Small intestine (tissue), 7 donors: Measurements from ENCODE around the gene CIDEA. TPM values are rescaled to one million over a fixed set of nuclear protein-coding genes. Genes with fewer than 3 reads are reported as not detected.
"Not testable (repeated sequence)": the region's sequence is repeated elsewhere in the genome, so short reads cannot be mapped to it uniquely, and the experiment has no call there.

ENCODE experiments used
- DNase-seq, 2 donors: peaks; one replicate each; pipeline versions ENCODE4 v3.0.0 to v3.0.0-alpha.2; 2013
- FAIRE-seq: peaks from 2 replicates; lab custom pipeline; 2012; peaks lifted over from hg19 to GRCh38; lab: Jason Lieb, UNC
- H3K27ac ChIP-seq, 3 donors: one replicate each; pipeline ENCODE4 v1.5.1; 2013; ENCODE audit warnings: low read length in 2 of 3, mild to moderate bottlenecking in 2 of 3, control low read depth in 1 of 3, inconsistent platforms in 1 of 3, low read depth in 1 of 3, moderate library complexity in 1 of 3
- H3K27me3 ChIP-seq, 3 donors: one replicate each; pipeline ENCODE4 v1.6.1; 2013; ENCODE audit warnings: low read length in 3 of 3, inconsistent platforms in 1 of 3; ENCODE audit not compliant: control insufficient read depth in 3 of 3, insufficient read depth in 3 of 3
- H3K36me3 ChIP-seq, 3 donors: one replicate each; pipeline ENCODE4 v1.6.1; 2013; ENCODE audit warnings: low read length in 3 of 3, inconsistent platforms in 1 of 3, low read depth in 1 of 3, mild to moderate bottlenecking in 1 of 3, moderate library complexity in 1 of 3; ENCODE audit not compliant: control insufficient read depth in 3 of 3, insufficient read depth in 2 of 3
- H3K4me1 ChIP-seq, 3 donors: one replicate each; pipeline ENCODE4 v1.6.1; 2013; ENCODE audit warnings: low read length in 2 of 3, inconsistent platforms in 1 of 3, low read depth in 1 of 3, mild to moderate bottlenecking in 1 of 3, moderate library complexity in 1 of 3; ENCODE audit not compliant: control insufficient read depth in 3 of 3, insufficient read depth in 2 of 3
- H3K4me3 ChIP-seq, 3 donors: one replicate each; pipeline ENCODE4 v1.5.1; 2013; ENCODE audit warnings: low read length in 3 of 3, control low read depth in 1 of 3, inconsistent platforms in 1 of 3, low read depth in 1 of 3, mild to moderate bottlenecking in 1 of 3, moderate library complexity in 1 of 3
- H3K9me3 ChIP-seq, 2 donors: one replicate each; pipeline ENCODE4 v1.6.1; 2013; ENCODE audit warnings: low read depth in 1 of 2, low read length in 1 of 2; ENCODE audit not compliant: control insufficient read depth in 2 of 2, insufficient read depth in 1 of 2
- WGBS, 3 donors: extraction: QIAGEN DNeasy Blood & Tissue Kit; methylation state at CpG; one replicate each; pipeline ENCODE4 v1.1.7; 2013; 5-methylcytosine and 5-hydroxymethylcytosine counted together
- polyA plus RNA-seq, 4 donors: library from polyadenylated mRNA; stranded (reverse) in 3 of 4; unstranded in 1 of 4; fragments of 200-250 nt in 3 of 4; fragments of 120-200 nt in 1 of 4; gene quantifications; one replicate each; pipeline versions ENCODE4 v1.2.1 to v1.2.3, GENCODE V29; 2013
- donor health status: healthy with polysubstance abuse.
- donor health status: control.
- donor health status: control.
- donor health status: Bipolar disorder and iron deficiency.
- donor health status: healthy.

CIDEA gene
- polyA plus RNA-seq, 4 donors = 1.6 to 8.8 TPM; not detected in 2

DNA sequence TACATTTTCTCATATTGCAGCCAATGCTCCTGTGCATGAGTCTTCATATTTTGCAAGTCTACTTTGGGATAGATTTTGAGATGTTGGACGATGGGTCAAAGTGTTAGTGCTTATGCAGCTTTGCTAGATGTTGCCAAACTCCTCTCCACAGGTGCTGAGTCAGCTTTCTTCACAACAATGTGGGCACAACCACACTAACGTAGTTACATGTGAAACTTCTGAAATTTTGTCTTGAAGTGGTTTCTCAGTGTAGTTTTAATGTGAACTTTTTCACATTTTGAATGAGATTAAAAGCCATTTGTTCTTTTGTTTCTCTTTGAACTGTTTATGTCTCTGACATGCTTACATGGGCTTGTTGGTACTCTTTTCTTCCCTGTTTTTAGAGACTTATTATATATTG is 27.4 kb upstream of the CIDEA start:
- not testable (repeated sequence) for H3K27me3 ChIP-seq, H3K9me3 ChIP-seq, DNase-seq, FAIRE-seq, H3K36me3 ChIP-seq, H3K4me3 ChIP-seq, H3K4me1 ChIP-seq, H3K27ac ChIP-seq
- WGBS, 3 donors = 10 to 67% (median 43%) methylated on average over 1 of the region's 2 CpGs

- H3K27me3 ChIP-seq, H3K4me1 ChIP-seq, H3K9me3 ChIP-seq, H3K4me3 ChIP-seq, FAIRE-seq, H3K36me3 ChIP-seq, DNase-seq, H3K27ac ChIP-seq: not testable (repeated sequence)
- 42 to 66% (median 50%) methylated on average over 9 to 12 of the region's 27 CpGs for WGBS, 3 donors
Observed at GRCh38 chr18:12227399-12228186, 26.6 kb upstream of the CIDEA start.

DNA sequence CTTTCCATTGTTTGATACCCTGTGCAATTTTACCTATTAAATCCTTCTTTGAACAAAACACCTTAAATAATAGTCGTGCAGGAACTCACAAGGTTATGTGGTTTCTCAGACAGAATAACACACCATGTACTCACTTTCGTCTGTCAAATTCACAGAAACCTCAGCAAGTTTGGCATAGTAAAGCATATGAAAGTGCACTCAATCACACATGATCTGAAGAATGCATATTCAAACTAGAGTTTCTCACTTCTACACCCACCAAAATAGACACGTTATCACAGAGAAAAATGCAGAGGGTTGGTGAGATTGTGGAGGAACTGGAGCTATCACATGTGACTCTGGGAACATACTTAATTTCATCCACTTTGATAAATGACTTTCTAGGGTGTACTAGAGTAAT is 25.9 kb upstream of the CIDEA start:
- not testable (repeated sequence) for H3K27me3 ChIP-seq, DNase-seq, H3K4me3 ChIP-seq, H3K36me3 ChIP-seq, H3K9me3 ChIP-seq, H3K27ac ChIP-seq, FAIRE-seq, H3K4me1 ChIP-seq
- 49 to 60% (median 57%) methylated on average over 3 of the region's 3 CpGs for WGBS, 3 donors

- not testable (repeated sequence) for H3K27me3 ChIP-seq, H3K27ac ChIP-seq, H3K4me3 ChIP-seq, DNase-seq, FAIRE-seq, H3K4me1 ChIP-seq, H3K9me3 ChIP-seq, H3K36me3 ChIP-seq
- 79 to 92% (median 92%) methylated on average over 8 of the region's 8 CpGs for WGBS, 3 donors
Observed at GRCh38 chr18:12230561-12230960, 23.6 kb upstream of the CIDEA start.

DNA sequence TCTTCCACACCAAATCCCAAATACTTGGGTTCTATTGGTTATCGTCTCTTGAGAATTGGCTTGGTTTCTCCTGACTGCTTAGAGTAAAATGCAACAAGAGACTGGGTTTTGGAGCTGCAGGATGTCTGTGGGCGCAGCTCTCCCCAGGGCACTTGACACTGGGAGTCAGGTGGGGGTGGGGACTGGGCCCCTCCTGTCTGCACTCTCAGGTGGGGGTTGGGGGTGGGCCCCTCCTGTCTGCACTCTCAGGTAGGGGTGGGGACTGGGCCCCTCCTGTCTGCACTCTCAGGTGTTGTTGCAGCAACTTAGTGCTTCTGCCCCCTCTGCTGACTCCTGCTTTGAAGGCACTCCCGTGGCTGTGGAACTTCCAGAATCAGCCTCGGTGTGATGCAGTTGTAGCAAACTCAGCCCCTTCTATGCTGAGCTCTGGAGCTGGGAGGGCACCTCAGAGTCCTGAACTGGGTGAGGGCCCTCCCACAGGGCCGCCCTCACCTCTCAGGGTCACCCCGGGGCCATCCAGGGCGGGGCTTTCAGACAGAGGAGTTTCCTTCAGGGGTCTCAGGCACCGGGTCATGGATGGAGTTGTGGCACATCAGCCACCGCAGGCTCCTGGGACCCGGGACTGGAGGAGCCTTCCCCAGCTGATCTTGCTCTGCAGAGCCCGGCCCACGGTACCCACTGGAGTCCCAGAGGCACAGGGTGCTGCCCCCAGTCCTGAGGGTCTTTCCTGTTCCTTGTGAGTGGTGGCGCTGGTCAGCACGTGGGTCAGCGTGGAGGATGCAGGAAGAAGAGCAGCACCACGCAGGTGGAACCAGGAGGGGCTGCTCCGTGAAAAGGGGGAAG is 22.9 kb upstream of the CIDEA start:
- no peak overlapping the region for H3K4me3 ChIP-seq
- 75 to 82% (median 79%) methylated on average over 16 to 17 of the region's 17 CpGs for WGBS, 3 donors
- H3K27ac ChIP-seq = no peak overlapping the region
- no peaks in the 10 kb centered on the region for H3K27me3 ChIP-seq
- H3K4me1 ChIP-seq = no peaks in the 10 kb centered on the region
- H3K36me3 ChIP-seq = no peaks in the 10 kb centered on the region
- FAIRE-seq (no peak), DNase-seq (no peak)
- H3K9me3 ChIP-seq = no peaks in the 10 kb centered on the region

GRCh38 chr18:12231986-12232385 is 22.2 kb upstream of the CIDEA start:
- WGBS, 3 donors = 83 to 86% (median 84%) methylated on average over 9 of the region's 9 CpGs
- Histone ChIP-seq H3K27me3 (no peaks in the 10 kb centered on the region), H3K4me1 (no peaks in the 10 kb centered on the region), H3K27ac (no peak overlapping the region), H3K36me3 (no peaks in the 10 kb centered on the region), H3K4me3 (no peak overlapping the region), H3K9me3 (no peaks in the 10 kb centered on the region)
- DNase-seq (no peak), FAIRE-seq (no peak)

- no peaks in the 10 kb centered on the region for H3K36me3 ChIP-seq
- H3K9me3 ChIP-seq = no peaks in the 10 kb centered on the region
- no peak for DNase-seq
- H3K4me3 ChIP-seq = no peak overlapping the region
- H3K4me1 ChIP-seq = no peaks in the 10 kb centered on the region
- H3K27me3 ChIP-seq = no peaks in the 10 kb centered on the region
- no peak for FAIRE-seq
- H3K27ac ChIP-seq = no peak overlapping the region
- 40 to 61% (median 47%) methylated on average over 5 of the region's 5 CpGs for WGBS, 3 donors
Observed at GRCh38 chr18:12233378-12233777, 20.8 kb upstream of the CIDEA start.

GRCh38 chr18:12234451-12235190 is 19.5 kb upstream of the CIDEA start:
- no peaks in the 10 kb centered on the region for H3K9me3 ChIP-seq
- DNase-seq (no peak), FAIRE-seq (no peak)
- H3K27ac ChIP-seq = no peak overlapping the region
- H3K4me3 ChIP-seq = no peak overlapping the region
- no peaks in the 10 kb centered on the region for H3K4me1 ChIP-seq
- H3K27me3 ChIP-seq = peaks cover 0 to 4% (median 0%) of the 10 kb centered on the region in 3 donors
- H3K36me3 ChIP-seq = no peaks in the 10 kb centered on the region
- WGBS, 3 donors = 89 to 91% (median 89%) methylated on average over 19 of the region's 19 CpGs
